Measurements from ENCODE around the gene PRKCZ.

DNA sequence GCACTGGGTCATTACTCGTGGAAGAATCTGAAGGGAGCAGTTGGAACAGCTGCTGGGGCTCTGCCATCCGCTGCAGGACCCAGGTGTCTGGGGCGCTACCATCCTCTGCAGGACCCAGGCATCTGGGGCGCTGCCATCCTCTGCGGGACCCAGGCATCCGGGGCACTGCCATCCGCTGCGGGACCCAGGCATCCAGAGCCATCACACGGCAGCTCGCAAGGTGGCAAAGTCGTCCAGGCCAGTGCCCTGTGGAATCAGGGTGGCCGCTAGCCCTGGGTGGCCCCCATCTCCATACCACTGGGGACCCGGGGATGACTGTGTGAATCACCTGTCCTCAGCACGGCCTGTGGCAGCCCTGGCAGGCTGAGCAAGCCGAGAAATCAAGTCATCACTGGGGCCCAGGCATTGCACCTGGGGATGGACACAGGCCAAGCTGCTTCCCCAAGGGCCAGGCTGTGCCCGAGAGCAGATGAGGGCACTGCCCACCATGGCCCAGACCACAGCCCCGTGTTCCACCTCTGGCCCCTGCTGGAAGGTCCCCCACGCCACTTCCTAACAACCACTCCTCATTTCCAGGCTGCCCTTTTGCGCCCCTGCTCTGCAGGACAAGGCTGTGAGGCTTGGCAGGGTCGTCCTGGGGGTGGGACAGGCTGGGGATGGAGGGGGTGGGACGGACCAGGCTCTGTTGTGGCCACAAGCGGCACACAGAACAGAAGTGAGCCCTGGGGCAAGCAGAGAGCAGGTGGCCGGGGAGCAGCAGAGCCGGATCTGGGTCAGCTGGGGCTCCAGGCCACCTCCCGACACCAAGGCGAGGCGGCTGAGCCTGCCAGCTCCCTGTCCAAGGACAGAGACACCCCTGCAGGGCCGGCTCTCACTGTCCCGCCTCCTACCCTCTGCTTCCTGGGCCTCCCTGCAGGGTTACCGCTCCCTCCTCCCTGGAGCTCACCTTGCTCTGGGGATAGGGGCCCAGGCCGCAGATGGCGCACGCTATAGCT is 18.4 kb upstream of the PRKCZ start:
- TF ChIP-seq, protein P1, sequence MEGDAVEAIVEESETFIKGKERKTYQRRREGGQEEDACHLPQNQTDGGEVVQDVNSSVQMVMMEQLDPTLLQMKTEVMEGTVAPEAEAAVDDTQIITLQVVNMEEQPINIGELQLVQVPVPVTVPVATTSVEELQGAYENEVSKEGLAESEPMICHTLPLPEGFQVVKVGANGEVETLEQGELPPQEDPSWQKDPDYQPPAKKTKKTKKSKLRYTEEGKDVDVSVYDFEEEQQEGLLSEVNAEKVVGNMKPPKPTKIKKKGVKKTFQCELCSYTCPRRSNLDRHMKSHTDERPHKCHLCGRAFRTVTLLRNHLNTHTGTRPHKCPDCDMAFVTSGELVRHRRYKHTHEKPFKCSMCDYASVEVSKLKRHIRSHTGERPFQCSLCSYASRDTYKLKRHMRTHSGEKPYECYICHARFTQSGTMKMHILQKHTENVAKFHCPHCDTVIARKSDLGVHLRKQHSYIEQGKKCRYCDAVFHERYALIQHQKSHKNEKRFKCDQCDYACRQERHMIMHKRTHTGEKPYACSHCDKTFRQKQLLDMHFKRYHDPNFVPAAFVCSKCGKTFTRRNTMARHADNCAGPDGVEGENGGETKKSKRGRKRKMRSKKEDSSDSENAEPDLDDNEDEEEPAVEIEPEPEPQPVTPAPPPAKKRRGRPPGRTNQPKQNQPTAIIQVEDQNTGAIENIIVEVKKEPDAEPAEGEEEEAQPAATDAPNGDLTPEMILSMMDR (conservative IDR thresholded peaks at IDR 0.05 in 1 of 2, IDR thresholded peaks at IDR 0.05 in 1 of 2; ENCODE audit: low read depth in 1 of 2, low read length in 2 of 2) = no peak
- TF ChIP-seq EZH2 (IDR thresholded peaks at IDR 0.05; ENCODE audit: low read length, missing control alignments) = no peak
